Liver (tissue), 9 donors: ENCODE measurements around the gene PLXNA2. TPM values are rescaled to one million over a fixed set of nuclear protein-coding genes. Genes with fewer than 3 reads are reported as not detected.
A peak's percentile ranks its signal among the peaks of the same experiment; 100 is the strongest.

Experiments used
- DNase-seq: peaks from one replicate; pipeline ENCODE4 v3.0.0-alpha.2; 2017; ENCODE audit warnings: low spot score
- H3K27ac ChIP-seq, 2 donors: one replicate each; pipeline ENCODE4 v1.7.0; 2013; ENCODE audit warnings: inconsistent platforms in 2 of 2, low read length in 2 of 2, control low read depth in 1 of 2, low read depth in 1 of 2, mild to moderate bottlenecking in 1 of 2
- H3K27me3 ChIP-seq, 4 donors: one replicate each; pipeline versions ENCODE4 v1.6.1 to v1.7.0; 2013; ENCODE audit warnings: low read length in 3 of 4, inconsistent platforms in 1 of 4, mild to moderate bottlenecking in 1 of 4, moderate library complexity in 1 of 4; ENCODE audit not compliant: control insufficient read depth in 4 of 4, insufficient read depth in 4 of 4
- H3K36me3 ChIP-seq, 4 donors: one replicate each; pipeline versions ENCODE4 v1.6.1 to v1.7.0; 2013; ENCODE audit warnings: low read length in 3 of 4, mild to moderate bottlenecking in 3 of 4, low read depth in 1 of 4, moderate library complexity in 1 of 4; ENCODE audit not compliant: control insufficient read depth in 4 of 4, insufficient read depth in 3 of 4
- H3K4me1 ChIP-seq, 4 donors: one replicate each; pipeline versions ENCODE4 v1.6.1 to v1.7.0; 2013; ENCODE audit warnings: low read length in 3 of 4, mild to moderate bottlenecking in 3 of 4, moderate library complexity in 1 of 4; ENCODE audit not compliant: control insufficient read depth in 4 of 4, insufficient read depth in 4 of 4
- H3K4me3 ChIP-seq, 3 donors: one replicate each; pipeline versions ENCODE4 v1.6.1 to v1.7.0; 2013; ENCODE audit warnings: low read length in 3 of 3, control low read depth in 1 of 3, low read depth in 1 of 3, mild to moderate bottlenecking in 1 of 3
- H3K9ac ChIP-seq, 2 donors: one replicate each; pipeline ENCODE4 v1.7.0; 2013; ENCODE audit warnings: low read length in 2 of 2, mild to moderate bottlenecking in 2 of 2, moderate library complexity in 2 of 2, control low read depth in 1 of 2, low read depth in 1 of 2
- H3K9me3 ChIP-seq, 4 donors: one replicate each; pipeline versions ENCODE4 v1.6.1 to v1.7.0; 2013; ENCODE audit warnings: low read length in 3 of 4; ENCODE audit not compliant: control insufficient read depth in 4 of 4
- ATF3 ChIP-seq: IDR thresholded peaks from 2 replicates; pipeline ENCODE4 v1.6.1; 2016; ENCODE audit warnings: antibody characterized with exemption
- FOXA1 ChIP-seq: IDR thresholded peaks from 2 replicates; pipeline ENCODE4 v1.6.1; 2016; ENCODE audit warnings: antibody characterized with exemption
- FOXA2 ChIP-seq: IDR thresholded peaks from 2 replicates; pipeline ENCODE4 v1.6.1; 2016; ENCODE audit warnings: antibody characterized with exemption
- GABPA ChIP-seq, 2 donors: IDR thresholded peaks in 1 of 2; conservative IDR thresholded peaks in 1 of 2; 2 replicates each; pipeline ENCODE4 v1.6.1; 2016; ENCODE audit warnings: antibody characterized with exemption in 2 of 2, mild to moderate bottlenecking in 1 of 2, moderate library complexity in 1 of 2
- HNF4G ChIP-seq: IDR thresholded peaks from 2 replicates; pipeline ENCODE4 v1.6.1; 2016; ENCODE audit warnings: antibody characterized with exemption
- JUND ChIP-seq, 2 donors: IDR thresholded peaks; 2 replicates each; pipeline ENCODE4 v1.6.1; 2016; ENCODE audit warnings: antibody characterized with exemption in 2 of 2
- MAX ChIP-seq: IDR thresholded peaks from 2 replicates; pipeline ENCODE4 v1.6.1; 2016; ENCODE audit warnings: antibody characterized with exemption
- NR2F2 ChIP-seq: IDR thresholded peaks from 2 replicates; pipeline ENCODE4 v1.6.1; 2016; ENCODE audit warnings: antibody characterized with exemption
- RAD21 ChIP-seq, 2 donors: IDR thresholded peaks; 2 replicates each; pipeline ENCODE4 v1.6.1; 2016; ENCODE audit warnings: antibody characterized with exemption in 2 of 2, mild to moderate bottlenecking in 2 of 2
- REST ChIP-seq: IDR thresholded peaks from 2 replicates; pipeline ENCODE4 v1.6.1; 2016; ENCODE audit warnings: antibody characterized with exemption, mild to moderate bottlenecking
- RXRA ChIP-seq, 2 donors: IDR thresholded peaks; 2 replicates each; pipeline ENCODE4 v1.6.1; 2017 to 2018; ENCODE audit warnings: antibody characterized with exemption in 2 of 2, mild to moderate bottlenecking in 1 of 2
- SP1 ChIP-seq: IDR thresholded peaks from 2 replicates; pipeline ENCODE4 v1.6.1; 2018; ENCODE audit warnings: antibody characterized with exemption, mild to moderate bottlenecking
- TAF1 ChIP-seq: conservative IDR thresholded peaks from 2 replicates; pipeline ENCODE4 v1.6.1; 2016; ENCODE audit warnings: antibody characterized with exemption, mild to moderate bottlenecking
- YY1 ChIP-seq: IDR thresholded peaks from 2 replicates; pipeline ENCODE4 v1.6.1; 2016; ENCODE audit warnings: antibody characterized with exemption, mild to moderate bottlenecking
- WGBS: extraction: QIAGEN DNeasy Blood & Tissue Kit; methylation state at CpG from one replicate; pipeline ENCODE4 v1.1.7; 2013; 5-methylcytosine and 5-hydroxymethylcytosine counted together
- polyA plus RNA-seq, 2 donors: library from polyadenylated mRNA; stranded (reverse) in 1 of 2; unstranded in 1 of 2; fragments of 200-250 nt in 1 of 2; fragments of >200 nt in 1 of 2; fragmentation: Nextera tagmentation in 1 of 2; extraction: Ambion mirVana in 1 of 2; gene quantifications; one replicate each; pipeline versions ENCODE4 v1.2.1 to v1.2.3, GENCODE V29; 2013 to 2015
- total RNA-seq, 2 donors: library from RNA; depleted of rRNA; stranded (reverse); fragments of >200 nt; gene quantifications; one replicate each; pipeline ENCODE4 v1.2.3, GENCODE V29; 2014
- TF ChIP-seq, protein P1 (sequence below): IDR thresholded peaks from 2 replicates; pipeline ENCODE4 v1.6.1; 2016; ENCODE audit warnings: antibody characterized with exemption
- TF ChIP-seq, protein P2 (sequence below): fragments of 150-350 bp; IDR thresholded peaks from 2 replicates; pipeline ENCODE4 v1.5.1; 2017; ENCODE audit warnings: improper control_type of control experiment, low read depth, low read length; ENCODE audit not compliant: missing input control
- donor health status: healthy.
- donor health status: healthy.
- donor health status: healthy.
- donor health status: healthy.
- donor health status: healthy.

Gene PLXNA2
- total and polyA plus RNA-seq, 4 donors: 1.8 to 9.2 (median 2.8) TPM

GRCh38 chr1:207997486-207998268, 246.5 kb downstream of the PLXNA2 start:
- no peaks in the 10 kb centered on the region for H3K36me3 ChIP-seq
- H3K9ac ChIP-seq: no peak overlapping the region
- no peak overlapping the region for H3K4me3 ChIP-seq
- peak; percentile 69 for DNase-seq
- 38% methylated on average over 9 of the region's 9 CpGs for WGBS
- peaks cover 0 to 3% (median 0%) of the 10 kb centered on the region in 4 donors for H3K4me1 ChIP-seq
- TF ChIP-seq NR2F2 (no peak), RAD21 (IDR thresholded peaks at IDR 0.05) (peak; percentile 75 to 86), FOXA1 (no peak), GABPA (IDR thresholded peaks at IDR 0.05 in 1 of 2, conservative IDR thresholded peaks at IDR 0.05 in 1 of 2) (no peak), MAX (no peak), HNF4G (no peak), TAF1 (no peak), FOXA2 (no peak), JUND (IDR thresholded peaks at IDR 0.05) (no peak), YY1 (no peak), ATF3 (no peak), REST (no peak), SP1 (no peak), RXRA (IDR thresholded peaks at IDR 0.05) (no peak)
- TF ChIP-seq, protein P1, sequence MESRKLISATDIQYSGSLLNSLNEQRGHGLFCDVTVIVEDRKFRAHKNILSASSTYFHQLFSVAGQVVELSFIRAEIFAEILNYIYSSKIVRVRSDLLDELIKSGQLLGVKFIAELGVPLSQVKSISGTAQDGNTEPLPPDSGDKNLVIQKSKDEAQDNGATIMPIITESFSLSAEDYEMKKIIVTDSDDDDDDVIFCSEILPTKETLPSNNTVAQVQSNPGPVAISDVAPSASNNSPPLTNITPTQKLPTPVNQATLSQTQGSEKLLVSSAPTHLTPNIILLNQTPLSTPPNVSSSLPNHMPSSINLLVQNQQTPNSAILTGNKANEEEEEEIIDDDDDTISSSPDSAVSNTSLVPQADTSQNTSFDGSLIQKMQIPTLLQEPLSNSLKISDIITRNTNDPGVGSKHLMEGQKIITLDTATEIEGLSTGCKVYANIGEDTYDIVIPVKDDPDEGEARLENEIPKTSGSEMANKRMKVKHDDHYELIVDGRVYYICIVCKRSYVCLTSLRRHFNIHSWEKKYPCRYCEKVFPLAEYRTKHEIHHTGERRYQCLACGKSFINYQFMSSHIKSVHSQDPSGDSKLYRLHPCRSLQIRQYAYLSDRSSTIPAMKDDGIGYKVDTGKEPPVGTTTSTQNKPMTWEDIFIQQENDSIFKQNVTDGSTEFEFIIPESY: no peak
- TF ChIP-seq, protein P2, sequence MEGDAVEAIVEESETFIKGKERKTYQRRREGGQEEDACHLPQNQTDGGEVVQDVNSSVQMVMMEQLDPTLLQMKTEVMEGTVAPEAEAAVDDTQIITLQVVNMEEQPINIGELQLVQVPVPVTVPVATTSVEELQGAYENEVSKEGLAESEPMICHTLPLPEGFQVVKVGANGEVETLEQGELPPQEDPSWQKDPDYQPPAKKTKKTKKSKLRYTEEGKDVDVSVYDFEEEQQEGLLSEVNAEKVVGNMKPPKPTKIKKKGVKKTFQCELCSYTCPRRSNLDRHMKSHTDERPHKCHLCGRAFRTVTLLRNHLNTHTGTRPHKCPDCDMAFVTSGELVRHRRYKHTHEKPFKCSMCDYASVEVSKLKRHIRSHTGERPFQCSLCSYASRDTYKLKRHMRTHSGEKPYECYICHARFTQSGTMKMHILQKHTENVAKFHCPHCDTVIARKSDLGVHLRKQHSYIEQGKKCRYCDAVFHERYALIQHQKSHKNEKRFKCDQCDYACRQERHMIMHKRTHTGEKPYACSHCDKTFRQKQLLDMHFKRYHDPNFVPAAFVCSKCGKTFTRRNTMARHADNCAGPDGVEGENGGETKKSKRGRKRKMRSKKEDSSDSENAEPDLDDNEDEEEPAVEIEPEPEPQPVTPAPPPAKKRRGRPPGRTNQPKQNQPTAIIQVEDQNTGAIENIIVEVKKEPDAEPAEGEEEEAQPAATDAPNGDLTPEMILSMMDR: peak; percentile 76
- no peaks in the 10 kb centered on the region for H3K27me3 ChIP-seq
- H3K27ac ChIP-seq: no peak overlapping the region
- H3K9me3 ChIP-seq: no peaks in the 10 kb centered on the region
